Mammary epithelial cell (primary cell): ENCODE data around the gene CNR2.

ENCODE experiments used
- EZH2 ChIP-seq: IDR thresholded peaks from 2 replicates; pipeline ENCODE4 v1.6.1; 2012; ENCODE audit warnings: low read length, inconsistent platforms, borderline replicate concordance
- TF ChIP-seq, protein P1 (sequence below), 2 donors: IDR thresholded peaks in 1 of 2; conservative IDR thresholded peaks in 1 of 2; 2 replicates each; pipeline ENCODE4 v1.5.1; 2011 to 2012; ENCODE audit warnings: inconsistent platforms in 2 of 2, low read length in 2 of 2, mild to moderate bottlenecking in 2 of 2, control low read depth in 1 of 2, low read depth in 1 of 2; ENCODE audit not compliant: insufficient read depth in 1 of 2; ENCODE audit errors: extremely low read depth in 1 of 2

DNA sequence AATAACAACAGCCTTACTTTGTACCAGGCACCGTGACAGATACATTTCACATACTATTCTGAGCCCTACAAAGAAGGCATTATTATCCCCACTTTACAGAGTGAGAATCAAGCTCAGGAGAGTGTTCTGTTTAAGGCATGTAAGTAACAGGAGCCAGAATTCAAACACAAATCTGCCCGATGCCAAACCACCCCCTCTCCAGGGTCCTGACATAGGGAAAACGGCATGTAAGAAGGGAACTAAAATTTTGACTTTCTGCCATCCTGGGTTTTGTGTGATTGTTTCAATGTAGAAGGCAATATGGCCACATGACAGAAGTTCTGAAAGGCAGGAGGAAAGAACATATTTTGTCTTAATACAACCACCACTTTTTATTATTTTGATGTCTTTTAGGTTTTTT lies 50.5 kb downstream of the CNR2 start:
- no peak for TF ChIP-seq EZH2
- TF ChIP-seq, protein P1, sequence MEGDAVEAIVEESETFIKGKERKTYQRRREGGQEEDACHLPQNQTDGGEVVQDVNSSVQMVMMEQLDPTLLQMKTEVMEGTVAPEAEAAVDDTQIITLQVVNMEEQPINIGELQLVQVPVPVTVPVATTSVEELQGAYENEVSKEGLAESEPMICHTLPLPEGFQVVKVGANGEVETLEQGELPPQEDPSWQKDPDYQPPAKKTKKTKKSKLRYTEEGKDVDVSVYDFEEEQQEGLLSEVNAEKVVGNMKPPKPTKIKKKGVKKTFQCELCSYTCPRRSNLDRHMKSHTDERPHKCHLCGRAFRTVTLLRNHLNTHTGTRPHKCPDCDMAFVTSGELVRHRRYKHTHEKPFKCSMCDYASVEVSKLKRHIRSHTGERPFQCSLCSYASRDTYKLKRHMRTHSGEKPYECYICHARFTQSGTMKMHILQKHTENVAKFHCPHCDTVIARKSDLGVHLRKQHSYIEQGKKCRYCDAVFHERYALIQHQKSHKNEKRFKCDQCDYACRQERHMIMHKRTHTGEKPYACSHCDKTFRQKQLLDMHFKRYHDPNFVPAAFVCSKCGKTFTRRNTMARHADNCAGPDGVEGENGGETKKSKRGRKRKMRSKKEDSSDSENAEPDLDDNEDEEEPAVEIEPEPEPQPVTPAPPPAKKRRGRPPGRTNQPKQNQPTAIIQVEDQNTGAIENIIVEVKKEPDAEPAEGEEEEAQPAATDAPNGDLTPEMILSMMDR (conservative IDR thresholded peaks at IDR 0.05 in 1 of 2, IDR thresholded peaks at IDR 0.05 in 1 of 2; ENCODE audit: extremely low read depth in 1 of 2, insufficient read depth in 1 of 2, low read depth in 1 of 2, low read length in 2 of 2), result no peak
